ENCODE measurements around the gene LSAMP. TPM values are rescaled to one million over a fixed set of nuclear protein-coding genes. Genes with fewer than 3 reads are reported as not detected.

The LSAMP gene
- total and polyA plus RNA-seq, 2 donors (not counting 1 experiment from before 2014, with no cell fraction given): not detected

DNA sequence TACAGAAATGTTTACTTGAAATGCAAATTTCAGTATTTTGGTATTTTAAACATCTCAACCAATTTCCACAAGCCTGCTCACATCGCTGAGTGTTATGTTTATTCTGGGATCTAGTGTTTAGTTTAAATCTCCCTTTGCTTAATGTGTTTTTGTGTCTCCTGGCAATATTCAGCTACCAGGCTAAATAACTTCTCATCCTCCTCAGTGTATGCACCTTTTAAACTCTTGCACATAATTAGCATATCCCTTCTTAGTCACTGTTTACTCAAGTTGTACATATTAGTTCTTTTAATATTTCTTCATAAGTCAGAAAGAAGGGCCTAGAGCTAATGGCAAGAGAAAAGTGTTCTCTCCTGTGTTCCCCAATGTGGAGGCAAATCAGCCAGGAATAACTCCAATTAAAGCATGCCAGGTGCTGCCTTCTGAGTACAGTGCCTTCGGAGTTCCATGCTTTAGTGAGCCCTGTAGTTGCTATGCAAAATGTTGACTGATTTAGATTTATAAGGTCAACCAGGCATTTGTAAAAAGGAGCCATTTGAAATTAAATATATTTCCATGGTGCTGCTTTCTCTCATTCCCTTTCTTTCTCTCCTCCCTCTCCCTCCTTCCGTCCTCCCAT lies 587.7 kb downstream of the LSAMP start:
- no peak overlapping the region for H3K4me2 ChIP-seq (replicated peaks; ENCODE audit: low read depth, low read length, poor library complexity, severe bottlenecking)
- intact Hi-C loops (cut with micrococcal nuclease): no loop called here

DNA sequence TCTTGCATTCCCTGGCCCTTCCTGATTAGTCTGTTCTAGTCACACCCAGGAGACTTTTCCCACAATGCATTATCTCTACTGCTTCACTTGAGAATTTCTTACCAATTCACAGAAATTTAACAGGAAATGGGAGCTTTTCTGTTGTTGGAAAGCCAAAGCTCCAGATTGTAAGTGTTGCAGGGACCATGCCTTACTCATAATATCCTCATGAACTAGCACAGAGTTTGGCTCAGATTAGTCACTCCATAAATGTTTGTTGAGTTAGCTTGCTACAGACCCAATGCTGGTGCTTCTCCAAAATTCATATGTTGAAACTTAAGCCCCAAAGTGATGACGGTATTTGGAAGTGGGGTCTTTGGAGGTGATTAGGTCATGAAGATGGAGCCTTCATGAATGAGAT lies 589.4 kb downstream of the LSAMP start:
- H3K27me3 Mint-ChIP-seq: peaks cover 19% of the 10 kb centered on the region
- no peaks in the 10 kb centered on the region for H3K36me3 ChIP-seq (replicated peaks in 1 of 2; ENCODE audit: control extremely low read depth in 1 of 2, control insufficient read depth in 1 of 2, extremely low read depth in 1 of 2, insufficient read depth in 2 of 2, low read length in 1 of 2)
- WGBS (ENCODE audit: insufficient coverage): no CpG with 5 or more reads among the region's 1 CpG

More for the DNA sequence above, 587.7 kb downstream of the LSAMP start:
- no peak for DNase-seq
- no peak overlapping the region for H3K27ac Mint-ChIP-seq
- H3K9me3 Mint-ChIP-seq (ENCODE audit: insufficient read depth): no peaks in the 10 kb centered on the region
- no peak overlapping the region for H3K9ac ChIP-seq (ENCODE audit: low read length)
- no peaks in the 10 kb centered on the region for H4K20me1 ChIP-seq (ENCODE audit: control insufficient read depth, insufficient read depth, low read length, poor library complexity, severe bottlenecking)
- H3K4me1 Mint-ChIP-seq: no peaks in the 10 kb centered on the region
- no peaks in the 10 kb centered on the region for H3K79me2 ChIP-seq (ENCODE audit: control insufficient read depth, insufficient read depth, low read length)
- peaks cover 34% of the 10 kb centered on the region for H3K27me3 Mint-ChIP-seq
- no peaks in the 10 kb centered on the region for H3K4me1 ChIP-seq (ENCODE audit: control insufficient read depth in 2 of 2, insufficient read depth in 2 of 2, low read length in 2 of 2)
- no peaks in the 10 kb centered on the region for H3K9me3 ChIP-seq (ENCODE audit: control extremely low read depth in 1 of 3, control insufficient read depth in 2 of 3, insufficient read depth in 1 of 3, low read length in 2 of 3)
- H2AFZ ChIP-seq (ENCODE audit: insufficient read depth, low read depth, low read length, poor library complexity, severe bottlenecking): no peak overlapping the region
- H3K27me3 ChIP-seq (replicated peaks in 1 of 4; ENCODE audit: control extremely low read depth in 1 of 4, control insufficient read depth in 3 of 4, insufficient read depth in 4 of 4, low read length in 3 of 4): peaks cover 0 to 12% (median 4%) of the 10 kb centered on the region in 4 experiments
- no peak overlapping the region for H3K4me3 Mint-ChIP-seq
- no peak overlapping the region for H3K4me3 ChIP-seq (ENCODE audit: control extremely low read depth in 1 of 5, extremely low read depth in 1 of 5, insufficient read depth in 1 of 5, low read depth in 2 of 5, low read length in 4 of 5)
- H3K27ac ChIP-seq (ENCODE audit: low read length in 2 of 2): no peak overlapping the region
- ATAC-seq (ENCODE audit: low read depth): no peak
- 17% methylated on average over 1 of the region's 3 CpGs for WGBS (ENCODE audit: insufficient coverage)
- ChIA-PET POLR2A (no interaction called here), CTCF (no interaction called here)
- no peak for TF ChIP-seq EZH2 (IDR thresholded peaks at IDR 0.05; ENCODE audit: borderline replicate concordance, insufficient read depth, low read depth, low read length, poor library complexity, severe bottlenecking)
- TF ChIP-seq, protein P1, sequence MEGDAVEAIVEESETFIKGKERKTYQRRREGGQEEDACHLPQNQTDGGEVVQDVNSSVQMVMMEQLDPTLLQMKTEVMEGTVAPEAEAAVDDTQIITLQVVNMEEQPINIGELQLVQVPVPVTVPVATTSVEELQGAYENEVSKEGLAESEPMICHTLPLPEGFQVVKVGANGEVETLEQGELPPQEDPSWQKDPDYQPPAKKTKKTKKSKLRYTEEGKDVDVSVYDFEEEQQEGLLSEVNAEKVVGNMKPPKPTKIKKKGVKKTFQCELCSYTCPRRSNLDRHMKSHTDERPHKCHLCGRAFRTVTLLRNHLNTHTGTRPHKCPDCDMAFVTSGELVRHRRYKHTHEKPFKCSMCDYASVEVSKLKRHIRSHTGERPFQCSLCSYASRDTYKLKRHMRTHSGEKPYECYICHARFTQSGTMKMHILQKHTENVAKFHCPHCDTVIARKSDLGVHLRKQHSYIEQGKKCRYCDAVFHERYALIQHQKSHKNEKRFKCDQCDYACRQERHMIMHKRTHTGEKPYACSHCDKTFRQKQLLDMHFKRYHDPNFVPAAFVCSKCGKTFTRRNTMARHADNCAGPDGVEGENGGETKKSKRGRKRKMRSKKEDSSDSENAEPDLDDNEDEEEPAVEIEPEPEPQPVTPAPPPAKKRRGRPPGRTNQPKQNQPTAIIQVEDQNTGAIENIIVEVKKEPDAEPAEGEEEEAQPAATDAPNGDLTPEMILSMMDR (IDR thresholded peaks at IDR 0.05): no peak
- no peaks in the 10 kb centered on the region for H3K36me3 ChIP-seq (replicated peaks in 1 of 2; ENCODE audit: control extremely low read depth in 1 of 2, control insufficient read depth in 1 of 2, extremely low read depth in 1 of 2, insufficient read depth in 2 of 2, low read length in 1 of 2)

More for the DNA sequence above, 589.4 kb downstream of the LSAMP start:
- no peak overlapping the region for H3K27ac Mint-ChIP-seq
- Histone ChIP-seq H3K79me2 (ENCODE audit: control insufficient read depth, insufficient read depth, low read length) (no peaks in the 10 kb centered on the region), H4K20me1 (ENCODE audit: control insufficient read depth, insufficient read depth, low read length, poor library complexity, severe bottlenecking) (no peaks in the 10 kb centered on the region), H2AFZ (ENCODE audit: insufficient read depth, low read depth, low read length, poor library complexity, severe bottlenecking) (no peak overlapping the region), H3K4me2 (replicated peaks; ENCODE audit: low read depth, low read length, poor library complexity, severe bottlenecking) (no peak overlapping the region), H3K4me3 (ENCODE audit: control extremely low read depth in 1 of 5, extremely low read depth in 1 of 5, insufficient read depth in 1 of 5, low read depth in 2 of 5, low read length in 4 of 5) (no peak overlapping the region), H3K4me1 (ENCODE audit: control insufficient read depth in 2 of 2, insufficient read depth in 2 of 2, low read length in 2 of 2) (no peaks in the 10 kb centered on the region), H3K27ac (ENCODE audit: low read length in 2 of 2) (no peak overlapping the region), H3K9me3 (ENCODE audit: control extremely low read depth in 1 of 3, control insufficient read depth in 2 of 3, insufficient read depth in 1 of 3, low read length in 2 of 3) (no peaks in the 10 kb centered on the region), H3K27me3 (replicated peaks in 1 of 4; ENCODE audit: control extremely low read depth in 1 of 4, control insufficient read depth in 3 of 4, insufficient read depth in 4 of 4, low read length in 3 of 4) (peaks cover 0 to 12% (median 4%) of the 10 kb centered on the region in 4 experiments), H3K9ac (ENCODE audit: low read length) (no peak overlapping the region)
- ATAC-seq (ENCODE audit: low read depth) (no peak), DNase-seq (no peak)
- no peaks in the 10 kb centered on the region for H3K4me1 Mint-ChIP-seq
- TF ChIP-seq, protein P1 (IDR thresholded peaks at IDR 0.05): no peak
- TF ChIP-seq EZH2 (IDR thresholded peaks at IDR 0.05; ENCODE audit: borderline replicate concordance, insufficient read depth, low read depth, low read length, poor library complexity, severe bottlenecking): no peak
- intact Hi-C loops (cut with micrococcal nuclease): no loop called here
- POLR2A ChIA-PET: no interaction called here
- no peaks in the 10 kb centered on the region for H3K9me3 Mint-ChIP-seq (ENCODE audit: insufficient read depth)
- H3K4me3 Mint-ChIP-seq: no peak overlapping the region
- CTCF ChIA-PET: no interaction called here
